Measurements from ENCODE around the gene DVL2. TPM values are rescaled to one million over a fixed set of nuclear protein-coding genes. Genes with fewer than 3 reads are reported as not detected.

Gene DVL2
- total and polyA plus RNA-seq, 8 donors, result 36.9 to 59.7 (median 52.3) TPM

GRCh38 chr17:7208754-7209460 is 25.4 kb downstream of the DVL2 start:
- no peak overlapping the region for H3K27ac ChIP-seq
- no peaks in the 10 kb centered on the region for H3K36me3 ChIP-seq
- DNase-seq (peak in 1 of 4 donors; percentile 29), ATAC-seq (no peak)
- no peaks in the 10 kb centered on the region for H3K9me3 ChIP-seq
- intact Hi-C loops (cut with DNase I), result no loop called here
- TF ChIP-seq, protein P1, sequence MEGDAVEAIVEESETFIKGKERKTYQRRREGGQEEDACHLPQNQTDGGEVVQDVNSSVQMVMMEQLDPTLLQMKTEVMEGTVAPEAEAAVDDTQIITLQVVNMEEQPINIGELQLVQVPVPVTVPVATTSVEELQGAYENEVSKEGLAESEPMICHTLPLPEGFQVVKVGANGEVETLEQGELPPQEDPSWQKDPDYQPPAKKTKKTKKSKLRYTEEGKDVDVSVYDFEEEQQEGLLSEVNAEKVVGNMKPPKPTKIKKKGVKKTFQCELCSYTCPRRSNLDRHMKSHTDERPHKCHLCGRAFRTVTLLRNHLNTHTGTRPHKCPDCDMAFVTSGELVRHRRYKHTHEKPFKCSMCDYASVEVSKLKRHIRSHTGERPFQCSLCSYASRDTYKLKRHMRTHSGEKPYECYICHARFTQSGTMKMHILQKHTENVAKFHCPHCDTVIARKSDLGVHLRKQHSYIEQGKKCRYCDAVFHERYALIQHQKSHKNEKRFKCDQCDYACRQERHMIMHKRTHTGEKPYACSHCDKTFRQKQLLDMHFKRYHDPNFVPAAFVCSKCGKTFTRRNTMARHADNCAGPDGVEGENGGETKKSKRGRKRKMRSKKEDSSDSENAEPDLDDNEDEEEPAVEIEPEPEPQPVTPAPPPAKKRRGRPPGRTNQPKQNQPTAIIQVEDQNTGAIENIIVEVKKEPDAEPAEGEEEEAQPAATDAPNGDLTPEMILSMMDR (IDR thresholded peaks at IDR 0.05), result no peak
- H3K4me1 ChIP-seq, result peaks cover 3 to 15% of the 10 kb centered on the region in 2 donors
- H3K27me3 ChIP-seq, result no peaks in the 10 kb centered on the region
- no peak overlapping the region for H3K4me3 ChIP-seq

DNA sequence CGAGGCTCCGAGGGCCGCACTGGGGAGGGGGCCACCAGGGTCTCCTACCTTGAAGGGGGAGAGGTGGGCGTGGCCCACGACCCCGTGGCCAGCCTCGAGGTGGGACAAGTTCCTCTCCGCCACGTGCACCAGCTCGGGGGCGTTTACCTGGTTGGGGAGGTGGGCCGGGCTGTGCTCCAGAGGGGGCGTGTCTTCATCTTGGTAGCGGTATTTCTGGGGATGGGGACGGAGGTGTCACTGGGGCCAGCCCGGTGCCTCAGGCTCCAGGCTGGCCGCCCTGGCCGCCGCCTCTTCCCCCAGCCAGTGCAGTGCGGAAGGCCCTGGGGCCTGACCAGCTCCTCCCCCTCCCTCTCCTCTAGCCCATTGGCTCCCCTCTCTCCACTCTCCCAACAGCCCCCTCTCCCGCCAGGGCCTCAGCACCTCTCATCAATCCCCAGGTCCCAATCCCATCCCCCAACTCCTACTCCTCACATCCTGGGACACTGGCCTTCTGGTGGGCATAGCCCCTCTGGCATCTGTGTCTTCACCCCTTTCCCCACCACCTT is 26.2 kb downstream of the DVL2 start:
- no peak for ATAC-seq
- no peak overlapping the region for H3K4me3 ChIP-seq
- DNase-seq, result peak in 1 of 4 donors; percentile 45
- peaks cover 3 to 11% of the 10 kb centered on the region in 2 donors for H3K4me1 ChIP-seq
- H3K27ac ChIP-seq, result no peak overlapping the region
- intact Hi-C loops (cut with DNase I), result no loop called here
- H3K9me3 ChIP-seq, result no peaks in the 10 kb centered on the region
- peaks cover 0 to 7% of the 10 kb centered on the region in 2 donors for H3K36me3 ChIP-seq
- H3K27me3 ChIP-seq, result no peaks in the 10 kb centered on the region
- TF ChIP-seq, protein P1 (IDR thresholded peaks at IDR 0.05), result no peak

DNA sequence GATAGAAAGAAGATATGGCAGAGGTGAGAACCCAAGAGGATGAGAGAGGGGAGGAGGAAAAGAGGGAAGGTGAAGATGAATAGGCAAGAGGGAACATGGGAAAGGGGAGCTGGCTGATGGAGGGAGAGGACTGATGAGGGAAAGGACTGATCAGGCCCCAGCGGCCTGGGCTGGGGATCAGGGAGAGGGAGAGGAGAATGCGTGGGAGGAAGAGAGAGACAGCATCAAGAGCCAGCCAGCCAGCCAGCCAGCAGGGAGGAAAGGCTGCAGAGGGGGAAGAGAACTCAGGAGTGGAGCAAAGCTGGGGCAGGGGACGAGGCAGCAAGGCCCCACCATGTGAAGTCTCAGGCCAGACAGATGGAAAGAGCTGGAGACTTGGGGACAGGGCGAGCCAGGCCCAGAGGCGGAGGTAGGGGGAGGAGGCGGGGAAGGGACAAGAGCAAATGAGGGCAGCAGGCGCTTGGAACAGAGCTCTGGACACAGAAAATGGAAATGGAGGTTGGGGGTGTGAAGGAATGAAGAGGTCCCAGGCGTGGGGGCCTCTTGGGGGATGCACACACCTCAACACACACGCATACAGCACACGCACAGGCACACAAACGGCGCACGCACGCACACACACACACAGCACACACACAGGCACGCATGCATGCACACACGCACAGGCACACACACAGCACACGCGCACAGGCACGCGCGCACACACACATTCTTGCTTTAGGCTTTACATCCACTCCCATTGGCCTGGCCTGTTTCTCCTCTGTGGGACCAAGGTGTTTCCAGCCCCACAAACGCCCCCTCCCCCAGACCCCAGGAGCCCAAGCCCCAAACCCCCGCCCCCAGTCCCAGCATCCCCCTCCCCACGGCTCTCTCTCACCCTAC is 27.0 kb downstream of the DVL2 start:
- no peaks in the 10 kb centered on the region for H3K9me3 ChIP-seq
- H3K4me3 ChIP-seq, result no peak overlapping the region
- peaks cover 0 to 13% of the 10 kb centered on the region in 2 donors for H3K36me3 ChIP-seq
- no peaks in the 10 kb centered on the region for H3K27me3 ChIP-seq
- no peak overlapping the region for H3K27ac ChIP-seq
- intact Hi-C loops (cut with DNase I), result no loop called here
- H3K4me1 ChIP-seq, result peaks cover 3 to 11% of the 10 kb centered on the region in 2 donors
- DNase-seq, result peak in 1 of 4 donors; percentile 60
- TF ChIP-seq, protein P1 (IDR thresholded peaks at IDR 0.05), result no peak
- no peak for ATAC-seq

DNA sequence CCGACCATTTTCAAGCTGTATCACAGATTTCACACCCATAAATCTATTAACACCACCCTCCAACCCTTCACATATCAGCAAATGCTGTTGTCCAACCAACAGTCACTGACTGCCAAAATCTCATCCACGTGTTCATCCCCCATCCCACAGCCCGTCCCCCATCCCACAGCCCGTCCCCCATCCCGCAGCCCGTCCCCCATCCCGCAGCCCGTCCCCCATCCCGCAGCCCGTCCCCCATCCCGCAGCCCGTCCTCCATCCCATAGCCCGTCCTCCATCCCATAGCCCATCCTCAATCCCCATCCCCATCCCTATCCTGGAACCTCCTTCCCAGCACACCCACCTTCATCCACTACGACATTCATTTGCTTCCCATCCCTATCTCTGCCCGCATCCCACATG is 28.8 kb downstream of the DVL2 start:
- Histone ChIP-seq H3K4me1 (peaks cover 0 to 11% of the 10 kb centered on the region in 2 donors), H3K27me3 (no peaks in the 10 kb centered on the region), H3K27ac (peak overlapping the region in 1 of 2 donors; percentile 41), H3K36me3 (peaks cover 0 to 29% of the 10 kb centered on the region in 2 donors), H3K4me3 (peak overlapping the region; percentile 43 to 53), H3K9me3 (no peaks in the 10 kb centered on the region)
- intact Hi-C loops (cut with DNase I), result no loop called here
- no peak for ATAC-seq
- TF ChIP-seq, protein P1 (IDR thresholded peaks at IDR 0.05), result no peak
- DNase-seq, result no peak

Data from left lung (tissue), 10 donors.